Measurements from ENCODE around the gene RPS6KA5. TPM values are rescaled to one million over a fixed set of nuclear protein-coding genes. Genes with fewer than 3 reads are reported as not detected.

The RPS6KA5 gene
- total RNA-seq, 1 donor from 2014 or later, result 3.6 TPM

- DNase-seq (ENCODE audit: low read depth), result peak; percentile 56
- no peak for TF ChIP-seq CTCF (conservative IDR thresholded peaks at IDR 0.05; ENCODE audit: low read depth, low read length)
- H3K4me3 ChIP-seq (ENCODE audit: low read depth, low read length), result no peak overlapping the region
Observed at GRCh38 chr14:91065266-91065665, 4.8 kb upstream of the RPS6KA5 start.

GRCh38 chr14:91063119-91063518 is 2.7 kb upstream of the RPS6KA5 start:
- TF ChIP-seq CTCF (conservative IDR thresholded peaks at IDR 0.05; ENCODE audit: low read depth, low read length), result no peak
- DNase-seq (ENCODE audit: low read depth), result no peak

DNA sequence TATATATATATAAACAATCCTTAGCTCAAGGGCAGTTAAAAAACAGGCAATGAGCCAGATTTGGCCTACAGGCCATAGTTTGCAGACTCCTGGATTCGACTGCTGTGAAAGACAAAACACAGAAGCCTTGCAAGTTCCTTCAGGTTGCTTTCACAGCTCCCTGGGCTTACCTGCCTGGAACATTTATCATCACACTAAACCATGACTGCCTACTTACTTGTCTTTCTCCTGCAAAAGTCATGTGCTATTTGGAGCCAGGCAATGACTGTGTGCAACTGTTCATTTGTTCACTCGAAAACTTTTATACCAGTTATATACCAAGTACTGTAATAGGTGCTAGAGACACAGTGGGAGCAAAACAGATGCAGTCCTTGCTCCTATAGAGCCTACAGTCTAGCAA is 2.2 kb upstream of the RPS6KA5 start:
- no peak for DNase-seq (ENCODE audit: low read depth)
- H3K4me3 ChIP-seq (ENCODE audit: low read depth, low read length), result no peak overlapping the region
- TF ChIP-seq CTCF (conservative IDR thresholded peaks at IDR 0.05; ENCODE audit: low read depth, low read length), result no peak

More at GRCh38 chr14:91063119-91063518, 2.7 kb upstream of the RPS6KA5 start:
- H3K4me3 ChIP-seq (ENCODE audit: low read depth, low read length), result no peak overlapping the region

DNA sequence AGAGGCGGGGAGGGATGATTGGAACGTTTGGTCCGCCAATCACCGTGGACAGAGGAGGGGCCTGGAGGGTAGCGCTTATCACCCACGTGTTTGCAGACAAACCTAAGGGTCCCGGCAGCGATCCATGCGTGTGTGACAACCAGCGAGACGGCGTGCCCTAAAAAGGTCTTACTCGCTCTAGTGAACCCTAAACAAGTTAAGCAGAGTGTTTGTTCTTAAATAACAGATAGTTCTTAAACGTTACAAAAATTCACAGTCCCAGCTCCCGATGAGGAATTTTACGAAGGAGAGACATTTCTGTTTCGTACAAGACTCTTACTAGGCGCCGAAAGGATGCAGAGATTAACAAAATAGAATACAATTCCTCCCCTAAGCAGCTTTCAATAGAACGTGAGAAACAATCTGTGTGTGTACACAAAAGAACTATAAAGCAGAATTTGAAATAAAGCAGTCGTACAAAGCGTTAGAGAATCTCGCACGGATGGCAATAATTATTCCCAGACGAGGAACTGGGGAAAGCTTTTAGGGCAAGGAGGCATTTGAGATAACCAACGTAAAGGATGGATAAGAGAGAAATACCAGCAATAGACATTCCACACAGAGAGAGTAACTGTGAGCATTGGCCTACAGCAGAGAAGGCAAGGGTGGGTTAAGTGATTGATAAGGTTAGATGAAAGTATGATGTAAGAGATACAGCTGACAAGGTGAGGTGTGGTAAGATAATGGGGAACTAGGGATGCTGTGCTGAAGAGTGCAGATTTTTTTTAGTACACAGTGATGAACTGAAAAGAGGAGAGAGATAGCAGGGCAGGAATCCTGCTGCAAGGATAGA is 831 bp upstream of the RPS6KA5 start:
- no peak for TF ChIP-seq CTCF (conservative IDR thresholded peaks at IDR 0.05; ENCODE audit: low read depth, low read length)
- DNase-seq (ENCODE audit: low read depth), result no peak
- peak overlapping the region; percentile 54 for H3K4me3 ChIP-seq (ENCODE audit: low read depth, low read length)

GRCh38 chr14:91059576-91060350 is 678 bp downstream of the RPS6KA5 start:
- no peak for DNase-seq (ENCODE audit: low read depth)
- no peak for TF ChIP-seq CTCF (conservative IDR thresholded peaks at IDR 0.05; ENCODE audit: low read depth, low read length)
- peak overlapping the region; percentile 92 for H3K4me3 ChIP-seq (ENCODE audit: low read depth, low read length)

DNA sequence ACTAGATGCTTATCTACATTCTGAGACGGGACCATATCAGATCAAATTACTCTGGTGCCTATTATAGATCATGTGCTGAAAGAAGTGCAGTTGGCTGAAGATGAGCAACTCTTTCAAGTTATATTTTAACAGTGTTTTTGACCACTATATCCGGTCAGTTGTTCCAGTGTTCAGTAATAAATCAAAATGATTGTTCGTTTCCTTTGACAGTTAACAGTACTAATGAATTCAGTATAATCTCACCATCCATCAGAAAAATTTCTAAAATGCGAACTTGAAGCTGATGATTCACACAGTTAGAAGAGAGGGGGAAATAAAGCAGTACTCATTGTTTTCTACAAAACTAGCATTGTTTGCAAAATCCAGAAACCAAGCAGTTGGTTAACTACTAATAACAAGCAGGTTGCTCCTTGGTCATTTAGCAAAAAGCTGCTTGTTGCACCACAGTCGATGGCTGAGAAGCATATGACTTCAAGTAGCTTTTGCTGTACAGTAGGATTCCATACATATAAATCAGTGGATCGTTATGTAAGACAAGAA is 2.3 kb downstream of the RPS6KA5 start:
- no peak for TF ChIP-seq CTCF (conservative IDR thresholded peaks at IDR 0.05; ENCODE audit: low read depth, low read length)
- peak overlapping the region; percentile 92 for H3K4me3 ChIP-seq (ENCODE audit: low read depth, low read length)
- peak; percentile 76 for DNase-seq (ENCODE audit: low read depth)
